Femur (tissue), 1 donor: ENCODE measurements around the gene GRAMD2A.
"Not testable (repeated sequence)": the region's sequence is repeated elsewhere in the genome, so short reads cannot be mapped to it uniquely, and the experiment has no call there.

Experiments used
- DNase-seq: peaks from one replicate; pipeline ENCODE4 v3.0.0-alpha.2; 2017

Gene GRAMD2A

DNA sequence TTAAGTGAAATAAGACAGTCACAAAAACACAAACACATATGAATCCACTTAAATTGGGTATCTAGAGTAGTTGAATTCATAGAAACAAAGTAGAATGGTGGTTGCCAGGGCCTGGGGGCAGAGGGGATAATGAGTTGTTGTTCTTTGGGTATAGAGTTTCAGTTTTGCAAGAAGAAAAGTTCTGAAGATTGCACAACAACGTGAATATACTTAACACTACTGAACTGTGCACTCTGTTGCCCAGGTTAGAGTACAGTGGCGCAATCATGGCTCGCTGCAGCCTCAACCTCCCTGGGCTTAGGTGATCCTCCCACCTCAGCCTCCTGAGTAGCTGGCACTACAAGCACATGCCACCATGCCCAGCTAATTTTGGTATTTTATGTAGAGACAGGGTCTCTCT, 14.9 kb downstream of the GRAMD2A start:
- DNase-seq: no peak

DNA sequence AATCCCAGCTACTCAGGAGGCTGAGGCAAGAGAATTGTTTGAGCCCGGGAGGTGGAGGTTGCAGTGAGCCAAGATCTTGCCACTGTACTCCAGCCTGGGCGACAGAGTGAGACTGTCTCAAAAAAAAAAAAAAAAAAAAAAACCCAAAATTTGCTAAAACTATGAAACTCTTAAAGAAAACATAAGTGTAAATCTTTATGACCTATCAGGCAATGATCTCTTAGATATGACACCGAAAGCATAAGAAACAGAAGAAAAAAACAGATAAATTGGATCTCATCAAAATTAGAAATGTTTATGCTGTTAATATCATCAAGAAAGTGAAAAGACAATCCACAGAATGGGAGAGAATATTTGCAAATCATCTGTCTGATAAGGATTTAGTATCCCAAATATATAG, 15.3 kb downstream of the GRAMD2A start:
- no peak for DNase-seq

DNA sequence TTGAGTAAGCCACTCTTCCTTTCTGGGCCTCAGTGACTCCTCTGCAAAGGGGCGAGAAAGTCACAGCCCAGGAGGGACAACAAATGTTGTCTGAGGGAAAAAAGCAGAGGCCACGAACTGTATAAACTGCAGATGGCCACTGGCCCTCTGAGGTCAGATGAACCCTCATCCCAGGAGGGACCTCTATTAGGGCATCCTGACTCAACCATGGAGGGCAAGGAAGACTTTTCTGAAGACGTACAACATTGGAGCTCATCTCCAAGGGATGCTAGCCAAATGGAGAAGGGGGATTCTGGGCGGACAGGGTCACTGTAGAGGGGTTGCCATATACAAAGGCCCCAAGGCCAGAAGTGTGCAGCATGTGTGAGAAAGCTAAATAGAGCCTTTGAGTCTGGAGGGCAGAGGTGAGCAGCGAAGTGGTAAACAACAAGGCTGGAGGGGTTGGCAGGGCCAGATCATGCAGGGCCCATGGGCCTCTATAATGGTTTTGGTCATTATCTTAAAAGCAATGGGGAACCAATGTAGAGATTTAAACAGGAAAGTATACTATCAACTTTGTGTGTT, 16.7 kb downstream of the GRAMD2A start:
- no peak for DNase-seq

DNA sequence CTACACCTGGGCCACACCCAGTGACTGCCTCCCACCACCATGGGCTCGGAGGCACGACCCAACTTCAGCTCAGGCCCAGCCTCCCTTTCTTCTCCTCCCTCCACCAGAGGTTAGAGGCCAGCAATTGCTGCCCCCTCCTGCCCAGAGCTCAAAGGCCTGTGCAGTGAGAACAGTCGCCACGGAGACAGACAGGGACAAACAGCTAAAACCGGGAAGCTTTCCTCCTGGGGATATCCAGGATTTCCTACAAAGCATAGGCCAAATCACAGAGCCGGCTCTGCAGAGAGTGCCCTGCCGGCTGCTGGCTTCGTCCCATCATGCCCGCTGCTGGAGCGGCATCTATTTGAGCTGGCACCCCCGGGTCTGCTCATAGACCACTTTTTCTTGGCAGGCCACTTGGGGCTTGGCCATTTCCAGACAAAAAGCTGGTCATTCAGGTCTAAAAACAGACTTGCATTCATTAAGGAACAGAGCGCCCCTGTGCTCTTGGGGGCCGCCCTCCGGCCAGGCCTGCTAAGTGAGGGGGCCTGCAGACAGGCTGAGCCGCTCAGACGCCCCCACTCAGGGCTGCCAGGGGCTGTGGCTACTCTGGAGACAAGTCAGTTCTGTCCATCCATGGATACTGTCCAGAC, 17.5 kb downstream of the GRAMD2A start:
- DNase-seq: peak; percentile 85

DNA sequence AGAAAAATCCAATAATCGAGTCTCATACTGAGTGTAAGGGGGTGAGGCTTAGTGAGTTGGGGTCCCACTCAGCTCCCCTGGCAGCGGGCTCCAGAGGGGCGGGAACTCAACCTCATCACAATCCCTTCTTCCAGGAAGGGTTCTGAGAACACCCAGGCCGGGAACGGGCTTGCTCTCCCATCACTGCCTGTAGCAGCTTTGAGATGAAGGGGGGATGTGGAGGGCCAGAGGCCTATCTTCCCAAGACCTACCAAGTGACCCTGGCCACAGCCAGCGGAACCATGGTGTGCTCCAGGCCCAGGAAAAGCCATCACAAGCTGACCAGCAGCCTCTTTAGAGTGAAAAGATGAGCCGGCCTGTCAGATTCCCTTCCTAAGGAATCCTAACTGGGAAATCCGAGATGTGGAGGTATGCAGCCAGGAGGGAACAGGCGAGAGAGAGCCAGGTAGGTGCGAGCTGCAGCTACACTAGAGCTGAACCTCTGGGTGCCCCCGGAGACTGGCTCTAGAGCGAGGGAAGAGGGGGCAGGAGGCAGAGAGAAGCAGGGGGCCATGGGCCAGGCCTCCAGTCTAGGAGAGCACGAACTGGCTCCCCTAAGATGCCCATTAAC, 18.5 kb downstream of the GRAMD2A start:
- no peak for DNase-seq

DNA sequence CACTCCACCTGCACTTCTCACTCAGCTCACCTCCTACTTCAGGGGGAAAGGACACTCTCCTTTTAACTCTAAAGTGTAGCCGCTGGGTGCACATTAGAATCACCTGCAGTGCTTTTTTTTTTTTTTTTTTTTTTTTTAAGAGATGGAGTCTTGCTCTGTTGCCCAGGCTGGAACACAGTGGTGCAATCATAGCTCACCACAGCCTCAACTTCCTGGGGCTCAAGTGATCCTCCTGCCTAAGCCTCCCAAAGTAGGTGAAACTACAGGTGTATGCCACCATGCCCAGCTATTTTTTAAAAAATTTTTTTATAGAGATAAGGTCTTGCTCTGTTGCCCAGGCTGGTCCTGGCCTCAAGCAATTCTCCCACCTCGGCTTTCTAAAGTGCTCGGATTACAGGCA, 20.8 kb downstream of the GRAMD2A start:
- DNase-seq: no peak

DNA sequence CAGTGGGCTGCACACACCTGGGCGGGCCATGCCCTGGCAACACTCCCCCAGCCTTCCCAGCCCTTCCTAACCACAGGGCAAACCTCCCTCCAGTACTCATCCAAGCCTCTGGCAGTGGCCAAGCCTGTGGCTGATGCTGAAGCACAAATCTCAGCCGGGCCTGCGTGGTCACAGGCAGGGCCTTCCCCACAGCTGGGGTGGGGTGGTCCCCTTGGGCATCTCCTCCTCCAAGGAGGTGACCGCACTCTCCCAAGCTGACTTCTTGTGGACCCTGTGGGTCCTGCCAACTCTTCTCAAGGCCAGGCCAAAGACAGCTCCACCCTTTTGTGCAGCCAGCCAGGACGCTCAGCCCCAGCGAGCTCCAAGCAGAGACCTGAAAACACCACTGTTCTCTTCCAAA, 21.4 kb downstream of the GRAMD2A start:
- peak; percentile 74 for DNase-seq

DNA sequence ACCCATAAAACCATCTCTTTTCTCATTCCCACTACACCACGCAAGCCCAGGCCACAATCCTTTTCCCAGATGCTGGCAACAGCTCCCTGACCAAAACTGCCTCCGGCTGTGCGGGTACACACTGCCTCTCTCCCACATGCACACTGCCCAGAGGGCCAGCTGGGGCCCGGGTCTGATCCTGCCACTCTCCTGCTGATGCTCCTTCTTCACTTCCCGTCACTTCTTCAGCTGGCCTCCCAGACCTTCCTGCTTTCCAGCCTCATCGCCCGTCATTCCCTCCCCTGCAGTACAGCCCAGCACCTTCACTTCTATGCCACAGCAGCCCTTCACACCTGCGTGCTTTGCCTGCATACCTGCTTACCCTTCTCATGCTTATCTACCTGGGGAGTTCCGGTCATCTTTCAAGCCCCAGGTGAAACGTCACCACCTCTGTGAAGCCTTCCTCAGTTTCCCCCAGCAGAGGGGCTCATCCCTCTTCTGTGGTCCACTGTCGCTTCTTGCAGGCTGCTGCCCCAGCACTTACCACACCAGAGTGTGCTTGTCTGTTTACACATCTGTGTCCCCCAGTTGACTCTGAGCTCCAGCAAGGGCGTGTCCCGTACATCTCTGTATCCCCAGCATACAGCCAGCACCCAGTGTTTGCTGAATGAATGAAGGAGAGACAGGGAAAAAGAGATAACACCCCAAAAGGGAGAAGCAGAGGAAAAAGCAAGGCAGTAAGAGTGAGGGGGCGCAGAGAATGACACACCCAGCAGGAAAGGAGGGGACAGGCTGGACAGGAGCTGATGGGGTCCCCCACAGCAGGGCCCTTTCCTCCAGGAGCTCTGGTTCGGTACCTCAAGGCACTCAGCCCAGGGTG, 22.2 kb downstream of the GRAMD2A start:
- DNase-seq: no peak

DNA sequence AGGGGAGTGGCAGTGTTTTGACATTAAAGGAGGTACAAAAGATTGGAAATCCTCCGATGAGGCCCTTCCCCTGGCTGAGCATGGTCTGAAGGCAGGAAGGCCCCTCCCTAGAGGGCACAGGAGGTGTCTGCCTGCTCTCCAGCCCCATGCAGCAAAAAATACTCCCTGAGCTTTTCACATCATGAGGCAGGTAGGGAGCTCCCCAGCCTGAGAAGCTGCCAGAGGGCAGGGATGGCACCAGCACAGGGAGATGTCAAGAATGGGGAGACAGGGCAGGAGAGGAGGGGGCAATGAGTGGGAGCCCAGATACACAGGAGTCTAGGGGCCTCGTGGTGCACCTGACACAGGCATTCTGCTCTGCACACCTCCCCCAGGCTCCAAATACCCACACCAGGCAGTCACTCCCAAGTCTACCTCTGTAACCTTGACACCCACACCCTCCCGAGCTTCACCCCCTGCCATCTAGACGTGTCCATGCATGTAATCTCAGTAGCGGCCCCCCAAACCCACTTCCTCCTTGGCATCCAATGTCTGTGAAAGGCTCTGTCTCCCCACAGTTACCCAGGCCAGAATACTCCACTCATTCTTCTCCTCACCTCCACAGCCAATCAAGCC, 22.9 kb downstream of the GRAMD2A start:
- DNase-seq: no peak

DNA sequence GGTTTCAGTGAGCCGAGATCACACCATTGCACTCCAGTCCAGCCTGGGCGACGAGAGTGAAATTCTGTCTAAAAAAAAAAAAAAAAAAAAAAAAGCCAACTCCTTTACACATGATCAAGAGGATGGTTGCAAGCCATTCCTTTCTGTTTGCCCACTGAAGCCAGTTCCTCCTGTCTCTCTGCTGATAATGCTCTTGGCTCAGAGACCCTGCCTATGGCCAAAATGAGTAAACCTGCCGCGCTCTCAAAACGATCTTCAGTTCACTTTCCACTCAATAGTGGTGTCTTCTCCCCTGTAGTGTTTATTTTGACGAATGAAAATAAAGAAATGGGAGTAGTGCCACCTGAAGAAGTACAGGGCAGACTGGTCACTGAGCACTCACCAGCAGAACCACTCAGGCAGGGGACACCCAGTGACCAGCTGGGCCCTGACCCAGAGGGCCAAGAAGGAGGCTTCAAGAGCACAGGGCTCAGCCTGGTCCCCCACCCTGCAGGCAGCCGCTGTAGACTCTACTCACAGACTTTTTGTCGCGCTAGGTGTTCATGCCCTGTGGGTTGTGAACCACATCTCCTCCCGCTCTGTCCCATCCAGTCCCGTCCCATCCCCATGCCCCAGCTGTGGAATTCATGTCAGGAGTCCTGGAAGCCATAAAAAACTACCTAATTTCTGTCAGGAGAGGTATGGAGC, 23.6 kb downstream of the GRAMD2A start:
- no peak for DNase-seq

DNA sequence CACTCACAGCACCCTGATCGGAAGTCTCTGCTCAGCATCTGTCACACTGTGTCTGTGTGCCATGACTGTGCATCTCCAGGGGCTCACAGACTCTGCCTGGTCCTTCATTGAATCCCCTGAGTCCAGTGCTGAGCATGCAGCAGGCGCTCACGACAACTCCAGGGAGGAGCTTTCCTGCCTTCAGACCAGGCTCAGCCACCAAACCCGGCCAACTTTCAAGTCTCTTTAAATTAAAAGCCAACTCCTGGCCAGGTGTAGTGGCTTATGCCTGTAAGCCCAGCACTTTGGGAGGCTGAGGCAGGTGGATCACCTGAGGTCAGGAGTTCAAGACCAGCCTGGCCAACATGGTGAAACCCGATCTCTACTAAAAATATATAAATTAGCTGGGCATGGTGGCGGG, 24.2 kb downstream of the GRAMD2A start:
- DNase-seq: no peak

DNA sequence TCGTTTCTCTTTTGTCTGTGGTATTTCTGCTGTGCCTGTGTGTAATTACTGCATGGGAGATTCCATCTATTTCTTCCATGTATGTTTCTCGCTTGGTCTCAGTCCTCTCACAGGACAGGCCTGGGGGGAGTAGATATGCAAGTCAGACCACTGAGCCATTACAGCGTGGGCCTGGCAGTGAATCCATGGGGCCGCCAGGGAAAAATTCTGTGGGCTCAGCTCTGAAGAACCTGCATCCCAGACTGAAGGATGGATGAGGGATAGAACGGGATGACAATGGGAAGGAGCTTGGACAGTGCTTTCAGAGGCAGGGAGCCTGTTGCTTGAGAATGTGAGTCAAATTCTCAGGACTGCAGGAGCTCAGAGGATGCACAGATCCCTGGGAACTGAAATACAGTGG, 24.8 kb downstream of the GRAMD2A start:
- DNase-seq: no peak

DNA sequence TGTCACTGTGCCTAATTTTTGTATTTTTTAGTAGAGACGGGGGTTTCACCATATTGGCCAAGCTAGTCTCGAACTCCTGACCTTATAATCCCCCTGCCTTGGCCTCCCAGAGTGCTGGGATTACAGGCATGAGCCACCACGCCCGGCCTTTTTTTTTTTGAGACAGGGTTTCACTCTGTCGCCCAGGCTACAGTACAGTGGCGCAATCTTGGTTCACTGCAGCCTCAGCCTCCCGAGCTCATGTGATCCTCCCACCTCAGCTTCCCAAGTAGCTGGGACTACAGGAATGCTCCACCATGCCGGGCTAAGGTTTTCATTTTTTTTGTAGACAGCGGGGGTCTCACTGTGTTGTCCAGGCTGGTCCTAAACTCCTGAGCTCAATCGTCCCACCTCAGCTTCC, 25.6 kb downstream of the GRAMD2A start:
- not testable (repeated sequence) for DNase-seq

DNA sequence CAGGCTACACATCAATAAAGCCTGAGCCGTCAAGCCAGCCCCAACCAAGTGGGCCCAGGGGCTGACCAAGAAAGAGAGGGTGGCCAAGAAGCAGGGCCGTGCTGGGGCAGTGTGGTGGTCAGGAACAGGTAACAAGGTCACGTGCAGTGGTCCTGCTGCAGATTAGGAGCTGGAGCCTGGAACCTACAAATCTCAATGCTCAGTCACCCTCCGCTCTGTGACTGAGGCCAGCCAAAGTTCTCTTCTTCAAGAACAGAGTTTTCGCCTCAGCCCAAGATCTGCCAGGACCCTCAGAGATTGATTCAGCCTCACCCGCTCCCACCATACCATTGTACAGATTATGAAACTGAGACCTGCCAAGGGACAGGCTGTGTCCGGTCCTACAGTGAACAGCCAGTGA, 26.9 kb downstream of the GRAMD2A start:
- no peak for DNase-seq

DNA sequence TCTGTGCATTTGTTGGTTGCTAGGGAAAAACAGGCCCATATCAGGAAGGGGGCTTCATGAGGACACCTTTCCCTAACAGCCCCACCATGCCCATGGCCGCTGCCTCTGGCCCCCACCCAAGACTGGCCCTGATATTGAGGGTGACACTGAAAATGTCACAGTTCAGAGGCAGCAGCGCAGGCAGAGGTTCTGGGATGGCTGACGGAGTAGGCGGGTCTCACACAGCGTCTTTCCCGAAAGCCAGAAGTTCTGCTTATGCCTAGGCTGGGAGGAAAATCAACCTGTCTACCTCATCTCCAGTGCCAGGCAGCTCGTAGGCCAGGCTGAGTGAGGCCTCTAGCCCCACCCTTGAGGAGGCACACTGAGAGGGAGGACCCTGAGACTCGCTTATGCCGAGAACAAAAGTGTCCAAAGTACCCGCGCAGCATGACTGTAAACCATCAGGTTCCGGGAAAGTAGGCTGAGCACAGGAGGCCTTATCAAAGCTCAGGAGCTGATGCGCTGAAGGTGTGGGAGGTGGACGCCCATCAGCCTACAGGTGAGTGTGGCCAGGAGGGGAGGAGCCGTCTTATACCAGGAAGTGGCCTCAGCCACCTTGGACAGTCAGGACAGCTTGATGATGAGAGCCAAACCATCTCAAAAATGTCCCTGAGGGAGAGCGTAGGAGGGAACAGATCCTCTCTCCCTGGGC, 27.5 kb downstream of the GRAMD2A start:
- no peak for DNase-seq

DNA sequence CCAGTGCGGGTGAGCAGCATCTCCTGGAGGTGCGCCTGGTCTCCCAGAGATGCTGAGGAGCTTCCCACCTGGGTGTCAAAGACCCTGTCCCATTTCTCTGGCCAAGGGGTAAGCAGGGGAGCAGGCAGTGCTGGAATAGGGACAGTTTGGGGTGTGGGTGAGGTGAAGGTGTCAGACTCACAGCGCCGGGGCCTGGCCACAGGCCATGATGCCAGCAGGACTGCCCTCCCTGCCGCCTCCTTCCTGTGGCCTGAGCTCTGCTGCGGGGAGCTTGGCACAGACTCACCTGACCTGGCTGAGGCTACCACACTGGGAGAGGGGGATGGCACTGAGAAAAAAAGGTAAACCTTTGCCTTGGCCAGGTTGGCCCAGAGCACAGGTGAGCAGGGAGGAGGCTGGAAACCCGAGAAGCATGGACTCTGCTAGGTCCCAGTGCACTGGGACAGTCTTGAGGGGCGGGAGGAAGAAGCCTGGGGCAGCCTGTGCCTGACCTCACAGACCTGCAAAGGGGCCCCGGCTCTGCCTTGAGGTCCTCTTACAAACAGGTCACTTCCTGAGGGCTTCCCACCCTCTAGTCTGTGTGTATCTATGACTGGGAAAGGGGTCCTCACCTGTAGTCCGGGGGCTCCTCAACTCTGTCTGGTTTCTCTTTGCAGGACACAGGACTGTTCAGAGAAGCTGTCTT, 28.2 kb downstream of the GRAMD2A start:
- DNase-seq: no peak

DNA sequence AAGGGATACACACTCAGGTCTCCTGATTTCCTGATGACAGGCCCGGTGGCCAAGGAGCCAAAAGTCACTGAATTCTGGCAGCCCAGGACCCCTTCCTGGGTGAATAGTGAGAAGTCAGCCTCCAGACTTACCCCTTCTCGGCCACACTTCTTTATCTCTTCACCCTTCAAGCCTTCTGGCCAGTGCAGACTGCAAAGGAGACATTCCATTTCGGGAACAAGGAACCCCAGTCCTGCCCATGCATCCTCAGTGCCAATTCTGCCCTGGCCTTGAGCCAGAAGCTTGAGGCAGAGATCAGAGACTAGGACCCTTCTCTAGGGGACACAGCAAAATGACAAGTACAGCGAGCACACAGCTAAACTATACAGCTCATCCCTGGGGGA, 28.8 kb downstream of the GRAMD2A start:
- DNase-seq: no peak

DNA sequence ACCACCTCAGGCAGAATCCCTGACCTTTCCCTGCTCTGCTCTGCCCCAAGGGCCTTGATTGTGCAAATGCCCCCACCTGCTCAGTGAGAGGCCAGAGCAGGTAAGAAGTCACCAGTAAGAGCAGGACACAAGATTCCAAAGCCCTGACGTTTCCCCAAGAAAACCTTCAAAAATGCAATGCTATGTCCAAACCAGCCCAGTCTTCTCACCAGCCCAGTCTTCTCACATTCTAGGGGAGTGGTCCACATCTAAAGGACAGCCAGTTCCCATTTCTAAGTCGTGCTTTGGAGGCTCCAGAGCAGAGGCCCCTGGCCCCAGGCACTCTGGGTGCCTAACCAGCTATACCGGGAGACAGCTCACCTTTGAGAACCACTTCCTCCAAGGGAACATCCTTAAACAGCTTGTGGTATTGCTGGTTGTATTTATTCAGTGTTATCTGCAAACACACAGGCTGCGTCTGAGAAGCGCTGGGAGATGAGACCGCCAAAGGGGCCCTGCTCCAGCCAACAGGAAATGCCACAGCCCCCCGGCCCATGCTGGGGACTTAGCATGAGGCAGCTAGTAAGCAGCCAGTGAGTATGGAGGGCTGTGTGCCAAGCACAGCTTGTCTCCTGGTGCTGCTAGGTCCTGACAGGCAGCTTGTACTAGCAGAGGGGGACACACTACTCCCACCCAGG, 29.3 kb downstream of the GRAMD2A start:
- no peak for DNase-seq

DNA sequence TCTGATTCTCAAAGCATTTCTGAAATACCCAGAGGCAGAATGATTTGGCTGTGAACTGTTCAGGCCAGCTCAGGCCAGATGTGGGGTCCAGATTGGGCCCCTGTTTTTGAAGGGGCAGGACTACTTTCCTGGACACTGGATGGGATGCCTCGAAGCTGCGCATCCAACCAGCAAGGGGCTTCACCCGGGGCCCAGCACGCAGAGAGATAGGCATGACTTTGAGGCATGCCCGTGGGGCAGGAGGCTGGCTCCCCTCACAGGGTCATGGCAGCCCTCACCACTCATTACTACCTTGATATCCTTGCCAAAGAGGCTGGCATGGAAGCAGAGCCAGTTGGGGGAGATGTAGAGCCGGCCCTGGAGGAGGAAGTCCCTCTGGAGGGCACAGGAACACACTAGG, 30.1 kb downstream of the GRAMD2A start:
- DNase-seq: no peak

DNA sequence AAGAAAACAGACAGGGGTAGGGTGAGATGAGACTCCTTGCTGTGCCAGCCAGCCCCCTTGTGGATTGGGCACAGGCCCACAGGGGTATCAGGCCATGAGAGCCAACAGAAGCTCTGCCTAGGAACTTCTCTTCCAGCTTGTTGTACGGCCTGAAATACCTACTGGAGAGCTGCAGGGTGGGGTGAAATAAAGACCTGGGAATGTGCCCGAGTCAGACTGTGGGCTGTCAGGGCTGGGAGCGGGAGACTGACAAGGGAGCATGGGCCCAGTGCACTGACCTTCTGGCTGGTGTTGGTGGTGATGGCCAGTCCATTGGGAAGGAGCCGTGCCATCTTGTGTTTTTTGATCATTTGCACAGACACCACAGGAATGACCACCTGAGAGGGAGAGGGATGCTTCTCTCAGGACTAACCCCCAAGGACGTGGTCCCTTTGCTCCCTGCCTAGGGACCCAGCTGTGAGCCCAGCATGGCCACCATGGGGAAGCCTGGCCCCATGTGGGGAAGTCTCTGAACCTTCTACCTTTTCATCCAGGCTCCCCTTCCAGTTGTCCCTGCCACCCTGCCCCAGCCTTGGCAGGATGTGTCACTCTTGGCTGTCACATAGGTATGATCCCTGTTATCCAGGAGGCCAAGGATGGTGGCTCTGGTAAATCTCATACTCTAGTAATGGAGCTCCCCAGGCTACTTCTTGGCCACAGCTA, 30.7 kb downstream of the GRAMD2A start:
- DNase-seq: no peak
